Measurements from ENCODE around the gene PPP1R3E.
"Not testable (repeated sequence)": the region's sequence is repeated elsewhere in the genome, so short reads cannot be mapped to it uniquely, and the experiment has no call there.

Gene PPP1R3E

GRCh38 chr14:23326491-23327332 lies 24.1 kb upstream of the PPP1R3E start:
- no peak overlapping the region for H3K4me3 Mint-ChIP-seq
- no peaks in the 10 kb centered on the region for H3K9me3 Mint-ChIP-seq
- H3K27me3 Mint-ChIP-seq: no peaks in the 10 kb centered on the region
- peaks cover 53% of the 10 kb centered on the region for H3K36me3 Mint-ChIP-seq (ENCODE audit: low read depth)
- DNase-seq: no peak
- peaks cover 24% of the 10 kb centered on the region for H3K4me1 Mint-ChIP-seq (ENCODE audit: low read depth)
- H3K27ac Mint-ChIP-seq: peak overlapping the region; percentile 68

DNA sequence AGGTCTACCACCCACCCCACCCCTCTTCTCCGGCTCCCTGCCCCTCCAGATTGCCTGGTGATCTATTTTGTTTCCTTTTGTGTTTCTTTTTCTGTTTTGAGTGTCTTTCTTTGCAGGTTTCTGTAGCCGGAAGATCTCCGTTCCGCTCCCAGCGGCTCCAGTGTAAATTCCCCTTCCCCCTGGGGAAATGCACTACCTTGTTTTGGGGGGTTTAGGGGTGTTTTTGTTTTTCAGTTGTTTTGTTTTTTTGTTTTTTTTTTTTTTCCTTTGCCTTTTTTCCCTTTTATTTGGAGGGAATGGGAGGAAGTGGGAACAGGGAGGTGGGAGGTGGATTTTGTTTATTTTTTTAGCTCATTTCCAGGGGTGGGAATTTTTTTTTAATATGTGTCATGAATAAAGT lies 23.1 kb upstream of the PPP1R3E start:
- DNase-seq, H3K9me3 Mint-ChIP-seq, H3K27ac Mint-ChIP-seq, H3K27me3 Mint-ChIP-seq, H3K4me3 Mint-ChIP-seq: not testable (repeated sequence)
- peaks cover 53% of the 10 kb centered on the region for H3K36me3 Mint-ChIP-seq (ENCODE audit: low read depth)
- H3K4me1 Mint-ChIP-seq (ENCODE audit: low read depth): peaks cover 24% of the 10 kb centered on the region

- no peaks in the 10 kb centered on the region for H3K9me3 Mint-ChIP-seq
- H3K27me3 Mint-ChIP-seq: no peaks in the 10 kb centered on the region
- no peak overlapping the region for H3K4me3 Mint-ChIP-seq
- peaks cover 32% of the 10 kb centered on the region for H3K4me1 Mint-ChIP-seq (ENCODE audit: low read depth)
- peaks cover 59% of the 10 kb centered on the region for H3K36me3 Mint-ChIP-seq (ENCODE audit: low read depth)
- peak overlapping the region; percentile 11 for H3K27ac Mint-ChIP-seq
- DNase-seq: no peak
Measured at GRCh38 chr14:23324993-23325392, 22.3 kb upstream of the PPP1R3E start.

GRCh38 chr14:23324455-23324846 lies 21.8 kb upstream of the PPP1R3E start:
- no peaks in the 10 kb centered on the region for H3K27me3 Mint-ChIP-seq
- H3K27ac Mint-ChIP-seq: peak overlapping the region; percentile 96
- no peak overlapping the region for H3K4me3 Mint-ChIP-seq
- H3K36me3 Mint-ChIP-seq (ENCODE audit: low read depth): peaks cover 61% of the 10 kb centered on the region
- no peak for DNase-seq
- peaks cover 37% of the 10 kb centered on the region for H3K4me1 Mint-ChIP-seq (ENCODE audit: low read depth)
- H3K9me3 Mint-ChIP-seq: no peaks in the 10 kb centered on the region

GRCh38 chr14:23323838-23324454 lies 21.3 kb upstream of the PPP1R3E start:
- H3K4me1 Mint-ChIP-seq (ENCODE audit: low read depth): peaks cover 37% of the 10 kb centered on the region
- H3K27ac Mint-ChIP-seq: peak overlapping the region; percentile 96
- no peaks in the 10 kb centered on the region for H3K9me3 Mint-ChIP-seq

DNA sequence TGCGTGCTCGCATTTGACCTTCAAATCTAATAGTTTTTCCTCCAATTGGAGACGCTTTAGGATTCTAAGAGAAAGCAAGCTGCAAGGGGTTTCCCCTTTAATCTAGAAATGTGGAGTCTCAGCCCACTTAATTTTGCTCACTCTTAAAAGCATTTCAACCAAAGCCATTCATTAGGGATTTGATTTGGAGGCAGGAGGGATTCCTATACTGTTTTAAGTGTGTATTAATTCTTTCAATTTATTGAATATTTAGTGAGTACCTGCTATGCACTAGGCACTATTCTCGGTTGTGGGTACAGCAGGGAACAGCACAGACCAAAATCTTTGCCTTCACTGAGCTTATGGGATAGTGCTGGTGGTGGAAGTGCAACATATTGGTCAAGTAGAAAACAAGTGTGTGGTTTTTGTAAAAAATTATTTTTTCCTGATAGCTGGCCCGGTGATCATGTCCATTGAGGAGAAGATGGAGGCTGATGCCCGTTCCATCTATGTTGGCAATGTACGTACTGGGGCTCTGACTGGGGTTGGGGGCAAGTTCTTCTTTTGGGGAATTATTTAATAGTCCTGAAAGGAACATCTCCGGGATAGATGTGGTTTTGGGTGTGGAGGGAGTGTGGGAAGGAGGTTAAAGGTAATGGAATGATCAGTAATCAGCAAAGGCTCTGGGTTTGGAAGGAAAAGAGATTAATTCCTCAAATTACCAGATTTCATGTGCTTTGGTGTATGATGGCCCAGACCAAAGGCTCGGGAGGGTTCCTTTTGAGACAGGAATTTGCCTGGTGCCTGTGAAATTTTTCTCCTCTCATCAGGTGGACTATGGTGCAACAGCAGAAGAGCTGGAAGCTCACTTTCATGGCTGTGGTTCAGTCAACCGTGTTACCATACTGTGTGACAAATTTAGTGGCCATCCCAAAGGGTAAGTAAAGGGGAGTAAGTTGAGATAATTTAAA lies 20.2 kb upstream of the PPP1R3E start:
- DNase-seq: no peak
- H3K4me1 Mint-ChIP-seq (ENCODE audit: low read depth): peaks cover 33% of the 10 kb centered on the region
- H3K27me3 Mint-ChIP-seq: no peaks in the 10 kb centered on the region
- H3K4me3 Mint-ChIP-seq: peak overlapping the region; percentile 94
- no peaks in the 10 kb centered on the region for H3K9me3 Mint-ChIP-seq
- peaks cover 61% of the 10 kb centered on the region for H3K36me3 Mint-ChIP-seq (ENCODE audit: low read depth)
- peak overlapping the region; percentile 96 for H3K27ac Mint-ChIP-seq

More at GRCh38 chr14:23323838-23324454, 21.3 kb upstream of the PPP1R3E start:
- Mint-ChIP-seq H3K4me3 (peak overlapping the region; percentile 94), H3K36me3 (ENCODE audit: low read depth) (peaks cover 61% of the 10 kb centered on the region), H3K27me3 (no peaks in the 10 kb centered on the region)
- no peak for DNase-seq

DNA sequence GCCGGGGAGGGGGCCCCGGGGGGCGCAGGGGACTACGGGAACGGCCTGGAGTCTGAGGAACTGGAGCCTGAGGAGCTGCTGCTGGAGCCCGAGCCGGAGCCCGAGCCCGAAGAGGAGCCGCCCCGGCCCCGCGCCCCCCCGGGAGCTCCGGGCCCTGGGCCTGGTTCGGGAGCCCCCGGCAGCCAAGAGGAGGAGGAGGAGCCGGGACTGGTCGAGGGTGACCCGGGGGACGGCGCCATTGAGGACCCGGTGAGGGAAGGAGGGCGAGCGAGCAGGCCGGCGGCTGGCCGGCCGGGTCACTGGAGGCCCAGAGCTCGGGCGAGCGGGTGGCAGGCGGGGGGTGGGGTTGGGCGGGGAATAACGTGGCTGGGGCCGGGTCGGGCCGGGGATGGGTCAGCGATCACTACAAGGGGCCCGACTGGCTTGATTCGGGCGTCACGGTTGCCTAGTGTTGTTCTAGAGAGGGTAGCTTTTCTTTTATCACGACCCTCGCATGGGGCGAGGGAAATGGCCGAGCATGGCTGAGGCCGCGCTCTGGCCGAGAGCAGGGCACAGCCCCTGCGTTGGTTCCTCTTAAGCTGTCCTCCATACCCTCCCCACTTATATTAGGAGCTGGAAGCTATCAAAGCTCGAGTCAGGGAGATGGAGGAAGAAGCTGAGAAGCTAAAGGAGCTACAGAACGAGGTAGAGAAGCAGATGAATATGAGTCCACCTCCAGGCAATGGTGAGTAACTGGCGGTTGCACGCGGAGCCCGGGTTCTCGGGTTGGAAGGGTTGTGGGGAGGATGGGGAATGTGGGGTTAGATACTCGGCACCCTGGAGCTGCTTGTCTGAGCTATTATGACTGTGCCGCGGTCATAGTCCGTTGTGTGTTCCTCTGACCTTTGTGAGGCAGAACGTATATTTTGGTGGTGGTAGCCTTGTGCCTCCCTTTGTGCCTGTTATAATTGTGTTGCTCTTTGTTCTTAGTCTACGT lies 19.2 kb upstream of the PPP1R3E start:
- H3K4me3 Mint-ChIP-seq: peak overlapping the region; percentile 94
- H3K27me3 Mint-ChIP-seq: no peaks in the 10 kb centered on the region
- peak; percentile 73 for DNase-seq
- H3K36me3 Mint-ChIP-seq (ENCODE audit: low read depth): peaks cover 57% of the 10 kb centered on the region
- H3K27ac Mint-ChIP-seq: peak overlapping the region; percentile 96
- H3K4me1 Mint-ChIP-seq (ENCODE audit: low read depth): peaks cover 32% of the 10 kb centered on the region
- no peaks in the 10 kb centered on the region for H3K9me3 Mint-ChIP-seq

GRCh38 chr14:23320584-23321571 lies 18.2 kb upstream of the PPP1R3E start, which contains the start of gene PABPN1:
Gene PABPN1 (plus strand): TSS chr14:23321457. CDS start chr14:23321470, 13 bp downstream.
- Mint-ChIP-seq H3K36me3 (ENCODE audit: low read depth) (peaks cover 49% of the 10 kb centered on the region), H3K27ac (peak within 1 kb of the TSS; percentile 98), H3K4me1 (ENCODE audit: low read depth) (peaks cover 32% of the 10 kb centered on the region), H3K27me3 (no peaks in the 10 kb centered on the region), H3K9me3 (no peaks in the 10 kb centered on the region), H3K4me3 (peak within 1 kb of the TSS; percentile 94)
- DNase-seq: peak; percentile 95

DNA sequence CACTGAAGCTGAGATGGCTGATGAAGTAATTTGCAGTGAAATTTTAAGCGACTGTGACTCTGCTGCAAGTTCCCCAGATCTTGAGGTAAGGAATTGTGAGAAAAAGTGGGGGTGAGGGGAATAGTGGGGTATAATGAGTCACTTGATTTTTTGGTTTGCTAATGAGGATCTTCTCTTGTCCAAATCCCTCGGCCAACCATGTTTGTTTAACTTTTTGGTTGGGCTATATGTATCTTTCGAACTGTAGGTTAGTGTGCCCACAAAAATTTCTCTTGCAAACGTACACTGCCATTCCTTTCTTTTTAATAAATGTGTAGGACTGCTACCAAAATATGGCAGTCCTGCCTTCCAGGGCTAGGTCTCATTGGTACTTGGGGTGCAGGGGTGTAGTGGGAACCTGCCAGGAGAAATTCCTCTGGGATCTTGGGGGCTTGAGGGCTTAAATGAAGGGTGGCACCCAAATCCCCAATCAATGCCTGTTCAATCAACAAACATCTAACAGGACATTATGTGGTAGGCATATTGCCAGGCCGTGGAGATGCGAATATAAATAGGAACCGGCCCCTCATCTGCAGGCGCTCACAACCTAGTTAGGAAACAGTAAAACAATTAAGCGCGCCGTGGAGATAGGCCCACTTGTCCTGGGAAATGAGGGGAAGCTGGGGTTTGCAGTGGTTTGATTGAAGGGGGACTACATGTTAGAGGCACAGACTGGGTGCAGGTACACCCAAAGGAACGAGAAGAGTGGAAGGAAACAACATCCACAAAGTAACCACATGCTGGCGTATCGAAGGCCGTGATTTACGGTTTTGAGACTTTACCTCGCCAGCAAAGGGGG lies 17.3 kb upstream of the PPP1R3E start:
- peak overlapping the region; percentile 98 for H3K27ac Mint-ChIP-seq
- H3K9me3 Mint-ChIP-seq: no peaks in the 10 kb centered on the region
- peaks cover 32% of the 10 kb centered on the region for H3K4me1 Mint-ChIP-seq (ENCODE audit: low read depth)
- peak overlapping the region; percentile 89 for H3K4me3 Mint-ChIP-seq
- H3K36me3 Mint-ChIP-seq (ENCODE audit: low read depth): peaks cover 41% of the 10 kb centered on the region
- peak; percentile 42 for DNase-seq
- H3K27me3 Mint-ChIP-seq: no peaks in the 10 kb centered on the region

DNA sequence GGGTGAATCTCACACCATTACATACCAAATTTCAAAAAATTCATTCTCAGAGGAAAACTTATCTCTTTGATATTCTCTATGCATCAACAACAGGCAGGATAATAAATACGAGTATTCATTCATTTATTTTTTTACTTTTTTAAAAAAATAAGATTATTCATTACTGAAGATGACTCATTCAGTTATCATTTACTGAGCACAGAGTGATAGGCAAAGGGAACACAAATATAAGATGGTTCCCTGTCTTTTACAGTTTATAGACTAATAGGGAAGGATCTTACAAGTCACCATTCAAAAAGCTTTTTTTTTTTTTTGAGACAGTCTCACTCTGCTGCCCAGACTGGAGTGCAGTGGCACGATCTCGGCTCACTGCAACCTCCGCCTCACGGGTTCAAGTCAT lies 13.6 kb upstream of the PPP1R3E start:
- H3K4me1 Mint-ChIP-seq (ENCODE audit: low read depth): peaks cover 13% of the 10 kb centered on the region

DNA sequence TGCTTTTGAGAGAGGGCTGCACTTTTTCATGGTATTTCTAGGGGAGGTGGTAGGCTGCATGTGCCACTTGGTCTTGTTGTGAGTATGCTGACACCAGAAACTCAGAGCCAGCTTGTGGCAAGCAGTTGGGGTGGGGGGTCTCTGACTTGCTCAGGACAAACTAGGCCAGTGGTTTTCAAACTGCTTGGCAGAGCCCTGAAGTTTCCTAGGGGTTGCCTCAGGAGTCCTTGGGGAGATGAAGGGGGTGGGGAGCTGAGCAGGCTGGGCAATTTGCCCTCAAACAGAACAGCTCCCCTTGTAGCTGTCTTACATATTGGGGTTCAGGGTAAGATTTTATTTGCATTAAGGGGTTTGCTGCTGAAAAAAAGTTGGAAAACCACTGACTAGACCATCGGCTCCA lies 7.9 kb upstream of the PPP1R3E start:
- Mint-ChIP-seq H3K9me3 (no peaks in the 10 kb centered on the region), H3K27ac (no peak overlapping the region), H3K27me3 (peaks cover 35% of the 10 kb centered on the region), H3K36me3 (ENCODE audit: low read depth) (no peaks in the 10 kb centered on the region), H3K4me1 (ENCODE audit: low read depth) (peaks cover 4% of the 10 kb centered on the region), H3K4me3 (no peak overlapping the region)
- DNase-seq: no peak

More for the DNA sequence above, 13.6 kb upstream of the PPP1R3E start:
- DNase-seq: no peak
- no peak overlapping the region for H3K27ac Mint-ChIP-seq
- H3K9me3 Mint-ChIP-seq: no peaks in the 10 kb centered on the region
- H3K36me3 Mint-ChIP-seq (ENCODE audit: low read depth): peaks cover 9% of the 10 kb centered on the region
- no peaks in the 10 kb centered on the region for H3K27me3 Mint-ChIP-seq
- no peak overlapping the region for H3K4me3 Mint-ChIP-seq

Data from activated T-cell treated with anti-CD3 and anti-CD28 coated beads, Interleukin-2, amount 50 U/mL, for 24 hours (primary cell).